Muscle of arm (tissue), 12 donors: ENCODE measurements around the gene LCE3E. TPM values are rescaled to one million over a fixed set of nuclear protein-coding genes. Genes with fewer than 3 reads are reported as not detected.

ENCODE experiments used
- DNase-seq: peaks from one replicate; pipeline ENCODE4 v3.0.0-alpha.2; 2013
- polyA plus RNA-seq, 12 donors: library from polyadenylated mRNA; unstranded; fragments of 120-200 nt; gene quantifications; one replicate each; pipeline ENCODE4 v1.2.1, GENCODE V29; 2013; ENCODE audit not compliant: insufficient read length in 12 of 12

The LCE3E gene
- polyA plus RNA-seq, 12 donors, result not detected

- no peak for DNase-seq
Measured at GRCh38 chr1:152516082-152516481, 50.5 kb downstream of the LCE3E start.

Other genes with a start within 250 kb of the LCE3E start
- under 1 TPM in 10 of 12 donors, not detected in 2; 0.06 to 0.77 (median 0.35) TPM for gene FLG, start 241.5 kb downstream of the LCE3E start, polyA plus RNA-seq
- gene FLG2, start 206.8 kb downstream of the LCE3E start, polyA plus RNA-seq, result under 1 TPM in 8 of 12 donors, not detected in 4; 0.03 to 0.17 (median 0.05) TPM
- gene CRNN, start 152.5 kb downstream of the LCE3E start, polyA plus RNA-seq, result not detected
- not detected for gene LCE5A, start 56.0 kb downstream of the LCE3E start, polyA plus RNA-seq
- under 1 TPM in 1 of 12 donors, not detected in 11; 0.23 TPM for gene CRCT1, start 52.3 kb downstream of the LCE3E start, polyA plus RNA-seq
- gene LCE3D, start 13.7 kb upstream of the LCE3E start, polyA plus RNA-seq, result not detected
- gene LCE3C, start 33.5 kb upstream of the LCE3E start, polyA plus RNA-seq, result not detected
- not detected for gene LCE3B, start 47.0 kb upstream of the LCE3E start, polyA plus RNA-seq
- not detected for gene LCE3A, start 56.3 kb upstream of the LCE3E start, polyA plus RNA-seq
- not detected for gene LCE2D, start 96.6 kb upstream of the LCE3E start, polyA plus RNA-seq
- not detected for gene LCE2C, start 108.5 kb upstream of the LCE3E start, polyA plus RNA-seq
- gene LCE2B, start 119.3 kb upstream of the LCE3E start, polyA plus RNA-seq, result not detected
- not detected for gene LCE2A, start 131.6 kb upstream of the LCE3E start, polyA plus RNA-seq
- not detected for gene LCE4A, start 141.4 kb upstream of the LCE3E start, polyA plus RNA-seq
- under 1 TPM in 1 of 12 donors, not detected in 11; 0.07 TPM for gene KPRP, start 191.2 kb upstream of the LCE3E start, polyA plus RNA-seq
- gene LCE1F, start 208.4 kb upstream of the LCE3E start, polyA plus RNA-seq, result not detected
- not detected for gene LCE1E, start 219.5 kb upstream of the LCE3E start, polyA plus RNA-seq
- not detected for gene LCE1D, start 229.9 kb upstream of the LCE3E start, polyA plus RNA-seq
- gene LCE1C, start 239.9 kb upstream of the LCE3E start, polyA plus RNA-seq, result not detected
- not detected for gene LCE1B, start 245.2 kb upstream of the LCE3E start, polyA plus RNA-seq